PC-3 (cell line): ENCODE results near the gene ATP6V0E1. TPM values are rescaled to one million over a fixed set of nuclear protein-coding genes. Genes with fewer than 3 reads are reported as not detected.

ENCODE experiments used
- ATAC-seq: fragments of 200-7000 bp; cut with Tn5 transposase; 2 replicates; pipeline ENCODE4 v1.9.1; 2020; ENCODE audit warnings: mild to moderate bottlenecking, moderate library complexity
- BruUV-seq: library from RNA; stranded (reverse); fragments of 400-500 nt; replicated peaks from 2 replicates; lab custom pipeline; 2021; lab: Mats Ljungman, UMichigan
- CTCF ChIA-PET: fragments of 300-600 bp; sonication (Branson Sonifier 250); formaldehyde crosslinking; loops from one replicate; lab custom pipeline; 2022; ENCODE audit warnings: antibody characterized with exemption; lab: Charles Lee
- POLR2A ChIA-PET: fragments of 300-600 bp; sonication (Branson Sonifier 250); formaldehyde crosslinking; loops from one replicate; lab custom pipeline; 2022; ENCODE audit warnings: antibody characterized with exemption; ENCODE audit not compliant: unreplicated experiment; lab: Charles Lee
- DNase-seq: peaks from one replicate; pipeline ENCODE4 v3.0.0-alpha.2; 2015
- H2AFZ ChIP-seq: fragments of 300-600 bp; sonication (generic); 2 replicates; pipeline ENCODE4 v1.6.0; 2016; ENCODE audit warnings: antibody characterized with exemption, low read length
- H3F3A ChIP-seq: fragments of 300-600 bp; sonication (generic); one replicate; pipeline ENCODE4 v1.6.0; 2017; ENCODE audit warnings: antibody characterized with exemption, low read length, control low read depth, mild to moderate bottlenecking; ENCODE audit not compliant: unreplicated experiment
- H3K27ac ChIP-seq: fragments of 300-600 bp; sonication (generic); 2 replicates; pipeline ENCODE4 v1.5.1; 2016; ENCODE audit warnings: mild to moderate bottlenecking, low read length
- H3K27me3 ChIP-seq: fragments of 300-600 bp; sonication (generic); 2 replicates; pipeline ENCODE4 v1.6.1; 2016; ENCODE audit warnings: low read length, mixed read lengths
- H3K36me3 ChIP-seq: fragments of 300-600 bp; sonication (generic); 2 replicates; pipeline ENCODE4 v1.6.1; 2016; ENCODE audit warnings: low read depth, mixed run types, low read length, mixed read lengths
- H3K4me1 ChIP-seq: fragments of 300-600 bp; sonication (generic); 2 replicates; pipeline ENCODE4 v1.5.1; 2016; ENCODE audit warnings: low read length; ENCODE audit not compliant: insufficient read depth
- H3K4me2 ChIP-seq: fragments of 300-600 bp; sonication (generic); 2 replicates; pipeline ENCODE4 v1.6.0; 2016; ENCODE audit warnings: low read length
- H3K4me3 ChIP-seq: fragments of 300-600 bp; sonication (generic); 2 replicates; pipeline ENCODE4 v1.5.1; 2016; ENCODE audit warnings: mild to moderate bottlenecking, low read length, mixed read lengths
- H3K79me2 ChIP-seq: fragments of 300-600 bp; sonication (generic); 2 replicates; pipeline ENCODE4 v1.6.1; 2017; ENCODE audit warnings: low read length, mixed read lengths
- H3K9ac ChIP-seq: fragments of 300-600 bp; sonication (generic); 2 replicates; pipeline ENCODE4 v1.6.0; 2016; ENCODE audit warnings: mild to moderate bottlenecking, low read length
- H3K9me2 ChIP-seq: fragments of 300-600 bp; sonication (generic); replicated peaks from 2 replicates; pipeline ENCODE4 v1.6.1; 2016; ENCODE audit warnings: mixed run types, low read length, mixed read lengths
- H3K9me3 ChIP-seq: fragments of 300-600 bp; sonication (generic); 2 replicates; pipeline ENCODE4 v1.6.1; 2016; ENCODE audit warnings: low read length, mixed read lengths
- H4K20me1 ChIP-seq: fragments of 300-600 bp; sonication (generic); 2 replicates; pipeline ENCODE4 v1.6.1; 2016; ENCODE audit warnings: low read length, mixed read lengths
- EZH2 ChIP-seq: fragments of 300-600 bp; sonication (generic); IDR thresholded peaks from one replicate; pipeline ENCODE4 v1.6.1; 2017; ENCODE audit warnings: antibody characterized with exemption, mild to moderate bottlenecking, low read length; ENCODE audit not compliant: unreplicated experiment
- EZH2phosphoT487 ChIP-seq: fragments of 300-600 bp; sonication (generic); IDR thresholded peaks from 2 replicates; pipeline ENCODE4 v1.6.1; 2018; ENCODE audit warnings: mild to moderate bottlenecking, antibody characterized with exemption, low read length, borderline replicate concordance
- intact Hi-C: fragments of 100-400 bp; cut with micrococcal nuclease; formaldehyde crosslinking; loops from 2 replicates; pipeline ENCODE4 v1.9.0; 2023
- total RNA-seq: library from RNA; depleted of rRNA; stranded (reverse); fragments of >200 nt; gene quantifications from 2 replicates; pipeline ENCODE4 v1.2.3, GENCODE V29; 2014
- TF ChIP-seq, protein P1 (sequence below): fragments of 300-600 bp; sonication (generic); conservative IDR thresholded peaks from 2 replicates; pipeline ENCODE4 v1.5.1; 2017; ENCODE audit warnings: antibody characterized with exemption, low read depth, mild to moderate bottlenecking, low read length

Gene ATP6V0E1
- total RNA-seq, 1 experiment from 2014 or later = 154 TPM

DNA sequence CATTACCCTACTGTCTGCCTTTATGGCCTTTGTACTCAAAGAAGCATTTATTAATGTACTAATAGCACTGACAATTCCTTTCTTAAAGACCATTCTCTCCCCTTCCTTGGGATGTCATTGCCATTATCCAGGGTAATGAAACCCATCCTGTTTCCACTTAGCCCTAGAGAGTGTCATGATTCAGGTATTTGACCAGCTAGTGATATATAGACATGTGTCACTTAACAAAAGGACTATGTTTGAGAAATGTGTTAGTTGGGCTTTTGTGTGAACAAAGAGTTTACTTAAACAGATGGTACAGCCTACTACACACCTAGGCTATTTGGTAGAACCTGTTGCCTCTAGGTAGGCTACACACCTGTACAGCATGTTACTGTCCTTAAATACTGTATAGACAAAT, 2.0 kb downstream of the ATP6V0E1 start:
- peak overlapping the region; percentile 86 for H3K4me3 ChIP-seq
- ATAC-seq = no peak
- no TSS peak for BruUV-seq

DNA sequence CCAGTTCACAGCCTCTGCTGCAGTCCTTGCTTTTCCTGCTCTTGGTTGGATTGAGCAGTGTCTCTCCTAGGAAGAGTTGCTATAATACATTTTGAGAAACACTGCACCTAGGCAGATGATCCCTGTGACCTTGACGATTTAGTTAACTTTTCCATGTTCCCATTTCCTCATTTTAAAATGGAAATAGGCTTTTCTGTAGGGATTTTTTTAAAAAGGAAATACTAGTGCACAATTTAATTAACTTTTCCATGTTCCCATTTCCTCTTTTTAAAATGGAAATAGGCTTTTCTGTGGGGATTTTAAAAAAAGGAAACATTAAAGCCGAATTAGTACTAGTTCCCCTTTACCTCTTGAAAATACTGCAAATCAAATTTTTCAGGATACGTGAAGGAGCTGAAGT, 4.7 kb downstream of the ATP6V0E1 start:
- Histone ChIP-seq H3K36me3 (peaks cover 9% of the 10 kb centered on the region), H4K20me1 (peaks cover 12% of the 10 kb centered on the region; the same call in 1 of the 2 replicates), H3K27ac (no peak overlapping the region), H2AFZ (no peak overlapping the region), H3K4me1 (peaks cover 13% of the 10 kb centered on the region), H3K4me2 (no peak overlapping the region), H3K9me3 (no peaks in the 10 kb centered on the region), H3K27me3 (no peaks in the 10 kb centered on the region), H3K9me2 (no peaks in the 10 kb centered on the region), H3K79me2 (peaks cover 91% of the 10 kb centered on the region), H3F3A (no peaks in the 10 kb centered on the region), H3K4me3 (no peak overlapping the region), H3K9ac (no peak overlapping the region)
- TF ChIP-seq EZH2phosphoT487 = no peak
- TF ChIP-seq, protein P1, sequence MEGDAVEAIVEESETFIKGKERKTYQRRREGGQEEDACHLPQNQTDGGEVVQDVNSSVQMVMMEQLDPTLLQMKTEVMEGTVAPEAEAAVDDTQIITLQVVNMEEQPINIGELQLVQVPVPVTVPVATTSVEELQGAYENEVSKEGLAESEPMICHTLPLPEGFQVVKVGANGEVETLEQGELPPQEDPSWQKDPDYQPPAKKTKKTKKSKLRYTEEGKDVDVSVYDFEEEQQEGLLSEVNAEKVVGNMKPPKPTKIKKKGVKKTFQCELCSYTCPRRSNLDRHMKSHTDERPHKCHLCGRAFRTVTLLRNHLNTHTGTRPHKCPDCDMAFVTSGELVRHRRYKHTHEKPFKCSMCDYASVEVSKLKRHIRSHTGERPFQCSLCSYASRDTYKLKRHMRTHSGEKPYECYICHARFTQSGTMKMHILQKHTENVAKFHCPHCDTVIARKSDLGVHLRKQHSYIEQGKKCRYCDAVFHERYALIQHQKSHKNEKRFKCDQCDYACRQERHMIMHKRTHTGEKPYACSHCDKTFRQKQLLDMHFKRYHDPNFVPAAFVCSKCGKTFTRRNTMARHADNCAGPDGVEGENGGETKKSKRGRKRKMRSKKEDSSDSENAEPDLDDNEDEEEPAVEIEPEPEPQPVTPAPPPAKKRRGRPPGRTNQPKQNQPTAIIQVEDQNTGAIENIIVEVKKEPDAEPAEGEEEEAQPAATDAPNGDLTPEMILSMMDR = no peak
- POLR2A ChIA-PET = no interaction called here
- CTCF ChIA-PET = no interaction called here
- DNase-seq = no peak
- no TSS peak for BruUV-seq
- ATAC-seq = no peak
- intact Hi-C loops = no loop called here

More for the DNA sequence above, 2.0 kb downstream of the ATP6V0E1 start:
- Histone ChIP-seq H3K9me2 (no peaks in the 10 kb centered on the region), H3K9me3 (no peaks in the 10 kb centered on the region), H3K36me3 (peaks cover 9% of the 10 kb centered on the region), H3K27ac (peak overlapping the region; percentile 2; the same call in 1 of the 2 replicates), H3K79me2 (peaks cover 68% of the 10 kb centered on the region), H3K9ac (no peak overlapping the region; the same call in 1 of the 2 replicates), H3K4me1 (peaks cover 13% of the 10 kb centered on the region), H3K27me3 (no peaks in the 10 kb centered on the region), H2AFZ (no peak overlapping the region), H3K4me2 (peak overlapping the region; percentile 91), H4K20me1 (peaks cover 12% of the 10 kb centered on the region; the same call in 1 of the 2 replicates), H3F3A (no peaks in the 10 kb centered on the region)
- POLR2A ChIA-PET = no interaction called here
- DNase-seq = peak; percentile 50
- CTCF ChIA-PET = no interaction called here
- TF ChIP-seq EZH2phosphoT487 (no peak), EZH2 (no peak)
- TF ChIP-seq, protein P1 = no peak
- intact Hi-C loops = loop anchor here (2.0 kb wide), 1 partner anchor 31 kb away; no protein-coding TSS in a partner anchor

DNA sequence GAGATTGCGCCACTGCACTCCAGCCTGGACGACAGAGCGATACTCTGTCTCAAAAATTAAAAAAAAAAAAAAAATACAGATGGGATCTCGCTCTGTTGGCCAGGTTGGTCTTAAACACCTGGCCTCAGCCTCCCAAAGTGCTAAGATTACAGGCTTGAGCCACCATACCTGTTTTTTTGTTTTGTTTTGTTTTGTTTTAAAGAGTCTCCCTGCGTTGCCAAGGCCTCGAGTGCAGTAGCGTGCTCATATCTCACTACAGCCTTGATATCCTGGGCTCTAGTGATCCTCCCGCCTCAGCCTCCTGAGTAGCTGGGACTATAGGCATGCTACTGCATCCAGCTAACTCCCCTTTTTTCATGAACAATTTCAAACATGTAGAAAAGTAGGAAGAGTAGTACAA, 7.2 kb downstream of the ATP6V0E1 start:
- intact Hi-C loops = no loop called here
- CTCF ChIA-PET = no interaction called here
- DNase-seq (no peak), ATAC-seq (no peak)
- POLR2A ChIA-PET = no interaction called here
- H3K4me2 ChIP-seq = no peak overlapping the region
- H2AFZ ChIP-seq = no peak overlapping the region
- BruUV-seq = no TSS peak
- no peaks in the 10 kb centered on the region for H3F3A ChIP-seq
- H4K20me1 ChIP-seq = peaks cover 5% of the 10 kb centered on the region; the same call in 1 of the 2 replicates
- H3K36me3 ChIP-seq = peaks cover 15% of the 10 kb centered on the region
- H3K9ac ChIP-seq = no peak overlapping the region
- H3K4me3 ChIP-seq = no peak overlapping the region
- H3K79me2 ChIP-seq = peaks cover 80% of the 10 kb centered on the region
- no peak overlapping the region for H3K27ac ChIP-seq
- no peaks in the 10 kb centered on the region for H3K27me3 ChIP-seq
- no peaks in the 10 kb centered on the region for H3K9me3 ChIP-seq
- H3K4me1 ChIP-seq = peaks cover 7% of the 10 kb centered on the region
- H3K9me2 ChIP-seq = no peaks in the 10 kb centered on the region
- TF ChIP-seq, protein P1 = no peak
- no peak for TF ChIP-seq EZH2phosphoT487
- no peak for TF ChIP-seq EZH2
